Loucy (cell line): Measurements from ENCODE around the gene MS4A8.
"Not testable (repeated sequence)": the region's sequence is repeated elsewhere in the genome, so short reads cannot be mapped to it uniquely, and the experiment has no call there.

Source experiments
- H2AFZ ChIP-seq: fragments of 200-600 bp; sonication (generic); 2 replicates; pipeline ENCODE4 v1.6.0; 2016; ENCODE audit warnings: antibody characterized with exemption, mild to moderate bottlenecking, low read length, moderate library complexity
- H3F3A ChIP-seq: fragments of 200-600 bp; 2 replicates; pipeline ENCODE4 v1.6.0; 2016; ENCODE audit warnings: antibody characterized with exemption, low read depth, mild to moderate bottlenecking
- H3K27me3 ChIP-seq: fragments of 200-600 bp; sonication (generic); 2 replicates; pipeline ENCODE4 v1.6.1; 2014; ENCODE audit warnings: low read length, mild to moderate bottlenecking; ENCODE audit not compliant: insufficient read depth, poor library complexity, severe bottlenecking
- H3K36me3 ChIP-seq: fragments of 200-600 bp; sonication (generic); 2 replicates; pipeline ENCODE4 v1.6.1; 2016; ENCODE audit warnings: low read length; ENCODE audit not compliant: insufficient read depth
- H3K4me1 ChIP-seq: fragments of 200-600 bp; sonication (generic); 2 replicates; pipeline ENCODE4 v1.5.1; 2014; ENCODE audit warnings: low read length, mild to moderate bottlenecking; ENCODE audit not compliant: insufficient read depth, poor library complexity, severe bottlenecking
- H3K4me2 ChIP-seq: fragments of 200-600 bp; sonication (generic); 2 replicates; pipeline ENCODE4 v1.6.0; 2014; ENCODE audit warnings: antibody characterized with exemption, low read length, low read depth, mild to moderate bottlenecking; ENCODE audit not compliant: poor library complexity, severe bottlenecking
- H3K4me3 ChIP-seq: fragments of 200-600 bp; sonication (generic); 2 replicates; pipeline ENCODE4 v1.5.1; 2014; ENCODE audit warnings: low read length, mild to moderate bottlenecking, mixed read lengths; ENCODE audit not compliant: poor library complexity, severe bottlenecking
- H3K79me2 ChIP-seq: fragments of 200-600 bp; sonication (generic); 2 replicates; pipeline ENCODE4 v1.6.1; 2014; ENCODE audit warnings: low read length; ENCODE audit not compliant: insufficient read depth
- H3K9ac ChIP-seq: fragments of 200-600 bp; sonication (generic); 2 replicates; pipeline ENCODE4 v1.6.0; 2014; ENCODE audit warnings: mild to moderate bottlenecking, low read depth, low read length, moderate library complexity; ENCODE audit not compliant: poor library complexity, severe bottlenecking
- H3K9me2 ChIP-seq: fragments of 200-600 bp; sonication (generic); replicated peaks from 2 replicates; pipeline ENCODE4 v1.6.1; 2016; ENCODE audit warnings: low read depth, low read length, mixed read lengths
- H3K9me3 ChIP-seq: fragments of 200-600 bp; sonication (generic); 2 replicates; pipeline ENCODE4 v1.6.1; 2014; ENCODE audit warnings: mild to moderate bottlenecking, antibody characterized with exemption, low read length, low read depth; ENCODE audit not compliant: insufficient read depth
- H4K20me1 ChIP-seq: fragments of 200-600 bp; sonication (generic); 2 replicates; pipeline ENCODE4 v1.6.0; 2014; ENCODE audit warnings: antibody characterized with exemption, low read length, mild to moderate bottlenecking; ENCODE audit not compliant: insufficient read depth, poor library complexity, severe bottlenecking
- CTCF ChIP-seq: fragments of 200-600 bp; sonication (generic); conservative IDR thresholded peaks from 2 replicates; pipeline ENCODE4 v1.5.1; 2014; ENCODE audit warnings: mild to moderate bottlenecking, antibody characterized with exemption, low read length
- EZH2phosphoT487 ChIP-seq: fragments of 200-600 bp; IDR thresholded peaks from 2 replicates; pipeline ENCODE4 v1.6.1; 2018; ENCODE audit warnings: antibody characterized with exemption, mild to moderate bottlenecking, moderate library complexity, borderline replicate concordance

The MS4A8 gene

GRCh38 chr11:60754887-60755286 lies 55.5 kb downstream of the MS4A8 start:
- Histone ChIP-seq H3K36me3 (no peaks in the 10 kb centered on the region), H3K4me1 (no peaks in the 10 kb centered on the region), H3F3A (no peaks in the 10 kb centered on the region), H3K79me2 (no peaks in the 10 kb centered on the region), H3K4me3 (no peak overlapping the region), H3K4me2 (no peak overlapping the region), H4K20me1 (no peaks in the 10 kb centered on the region), H3K9me3 (no peaks in the 10 kb centered on the region), H2AFZ (no peak overlapping the region), H3K9me2 (no peaks in the 10 kb centered on the region), H3K9ac (no peak overlapping the region), H3K27me3 (no peaks in the 10 kb centered on the region)
- TF ChIP-seq CTCF (no peak), EZH2phosphoT487 (no peak)

- no peak within 1 kb of the TSS for H3K4me3 ChIP-seq
- TF ChIP-seq CTCF (peak; percentile 67), EZH2phosphoT487 (no peak)
- no peak within 1 kb of the TSS for H2AFZ ChIP-seq
- no peaks in the 10 kb centered on the region for H3K9me3 ChIP-seq
- no peaks in the 10 kb centered on the region for H3K79me2 ChIP-seq
- H3K9ac ChIP-seq, result no peak within 1 kb of the TSS
- H3K27me3 ChIP-seq, result no peaks in the 10 kb centered on the region
- H3K4me1 ChIP-seq, result no peaks in the 10 kb centered on the region
- H3K9me2 ChIP-seq, result no peaks in the 10 kb centered on the region
- no peaks in the 10 kb centered on the region for H3K36me3 ChIP-seq
- no peaks in the 10 kb centered on the region for H4K20me1 ChIP-seq
- no peaks in the 10 kb centered on the region for H3F3A ChIP-seq
- H3K4me2 ChIP-seq, result no peak within 1 kb of the TSS
Observed at GRCh38 chr11:60756307-60757032, 57.1 kb downstream of the MS4A8 start, which contains the start of gene MS4A15. Gene MS4A15, plus strand, starts transcription at chr11:60756867. Its CDS starts 6,867 bp downstream, at chr11:60763734.

- Histone ChIP-seq H3K4me3 (no peak overlapping the region), H4K20me1 (no peaks in the 10 kb centered on the region), H3K9ac (no peak overlapping the region), H3K79me2 (no peaks in the 10 kb centered on the region), H2AFZ (no peak overlapping the region), H3K36me3 (no peaks in the 10 kb centered on the region), H3K4me2 (no peak overlapping the region), H3F3A (no peaks in the 10 kb centered on the region), H3K27me3 (no peaks in the 10 kb centered on the region), H3K4me1 (no peaks in the 10 kb centered on the region), H3K9me2 (no peaks in the 10 kb centered on the region), H3K9me3 (no peaks in the 10 kb centered on the region)
- TF ChIP-seq CTCF, result no peak
- no peak for TF ChIP-seq EZH2phosphoT487
Observed at GRCh38 chr11:60757231-60757800, 57.9 kb downstream of the MS4A8 start.

GRCh38 chr11:60758671-60759070 lies 59.3 kb downstream of the MS4A8 start:
- H3K36me3 ChIP-seq, H2AFZ ChIP-seq, H3K27me3 ChIP-seq, H4K20me1 ChIP-seq, H3K9me2 ChIP-seq, H3K79me2 ChIP-seq, H3K4me3 ChIP-seq, H3F3A ChIP-seq, H3K4me2 ChIP-seq, H3K9ac ChIP-seq, H3K4me1 ChIP-seq, H3K9me3 ChIP-seq: not testable (repeated sequence)

- H3K27me3 ChIP-seq, H3K9ac ChIP-seq, H3K9me3 ChIP-seq, H2AFZ ChIP-seq, H3K4me3 ChIP-seq, H3K4me2 ChIP-seq, H3K4me1 ChIP-seq, H4K20me1 ChIP-seq, H3K36me3 ChIP-seq, H3K9me2 ChIP-seq, H3K79me2 ChIP-seq, H3F3A ChIP-seq: not testable (repeated sequence)
Observed at GRCh38 chr11:60759438-60760225, 60.2 kb downstream of the MS4A8 start.
